Neural progenitor cell (in vitro differentiated cells): ENCODE results near the gene SYNRG.
"Not testable (repeated sequence)": the region's sequence is repeated elsewhere in the genome, so short reads cannot be mapped to it uniquely, and the experiment has no call there.

Source experiments
- EZH2 ChIP-seq: fragments of 200-600 bp; sonication (generic); IDR thresholded peaks from 2 replicates; pipeline ENCODE4 v1.6.1; 2017; ENCODE audit warnings: antibody characterized with exemption, mild to moderate bottlenecking, moderate library complexity
- TF ChIP-seq, protein P1 (sequence below): fragments of 200-600 bp; sonication (generic); IDR thresholded peaks from 2 replicates; pipeline ENCODE4 v1.5.1; 2017; ENCODE audit warnings: antibody characterized with exemption, mild to moderate bottlenecking

DNA sequence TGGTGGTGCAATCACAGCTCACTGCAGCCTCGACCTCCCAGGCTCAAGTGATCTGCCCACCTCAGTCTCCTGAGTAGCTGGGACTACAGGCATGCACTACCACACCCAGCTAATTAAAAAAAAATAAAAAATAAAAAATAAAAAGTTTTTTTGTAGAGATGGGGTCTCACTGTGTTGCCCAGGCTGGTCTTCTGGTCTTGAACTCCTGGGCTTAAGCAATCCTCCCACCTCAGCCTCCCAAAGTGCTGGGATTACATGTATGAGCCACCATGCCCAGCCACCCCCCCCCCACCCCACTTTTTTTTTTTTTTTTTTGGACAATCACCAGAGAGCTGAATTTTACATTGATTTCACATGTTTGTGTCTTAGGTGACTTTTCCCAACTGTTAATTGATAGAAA lies 97.6 kb downstream of the SYNRG start:
- TF ChIP-seq, protein P1, sequence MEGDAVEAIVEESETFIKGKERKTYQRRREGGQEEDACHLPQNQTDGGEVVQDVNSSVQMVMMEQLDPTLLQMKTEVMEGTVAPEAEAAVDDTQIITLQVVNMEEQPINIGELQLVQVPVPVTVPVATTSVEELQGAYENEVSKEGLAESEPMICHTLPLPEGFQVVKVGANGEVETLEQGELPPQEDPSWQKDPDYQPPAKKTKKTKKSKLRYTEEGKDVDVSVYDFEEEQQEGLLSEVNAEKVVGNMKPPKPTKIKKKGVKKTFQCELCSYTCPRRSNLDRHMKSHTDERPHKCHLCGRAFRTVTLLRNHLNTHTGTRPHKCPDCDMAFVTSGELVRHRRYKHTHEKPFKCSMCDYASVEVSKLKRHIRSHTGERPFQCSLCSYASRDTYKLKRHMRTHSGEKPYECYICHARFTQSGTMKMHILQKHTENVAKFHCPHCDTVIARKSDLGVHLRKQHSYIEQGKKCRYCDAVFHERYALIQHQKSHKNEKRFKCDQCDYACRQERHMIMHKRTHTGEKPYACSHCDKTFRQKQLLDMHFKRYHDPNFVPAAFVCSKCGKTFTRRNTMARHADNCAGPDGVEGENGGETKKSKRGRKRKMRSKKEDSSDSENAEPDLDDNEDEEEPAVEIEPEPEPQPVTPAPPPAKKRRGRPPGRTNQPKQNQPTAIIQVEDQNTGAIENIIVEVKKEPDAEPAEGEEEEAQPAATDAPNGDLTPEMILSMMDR, result not testable (repeated sequence)
- not testable (repeated sequence) for TF ChIP-seq EZH2
